IMR-90 (cell line): Measurements from ENCODE around the gene PIGP. TPM values are rescaled to one million over a fixed set of nuclear protein-coding genes. Genes with fewer than 3 reads are reported as not detected.
A peak's percentile ranks its signal among the peaks of the same experiment; 100 is the strongest.

ENCODE experiments used
- ATAC-seq: fragments of 200-7000 bp; cut with Tn5 transposase; 2 replicates; pipeline ENCODE4 v1.9.1; 2020; ENCODE audit warnings: low read depth, mild to moderate bottlenecking, moderate library complexity
- BruUV-seq: library from RNA; stranded (reverse); fragments of 400-500 nt; replicated peaks from 2 replicates; lab custom pipeline; 2021; lab: Mats Ljungman, UMichigan
- CTCF ChIA-PET: fragments of 300-600 bp; formaldehyde crosslinking; extraction: SDS; loops from one replicate; lab custom pipeline; 2021; ENCODE audit warnings: antibody characterized with exemption; lab: Yijun Ruan, JAX
- POLR2A ChIA-PET: fragments of 300-600 bp; sonication (Branson Sonifier 250); formaldehyde crosslinking; loops from one replicate; lab custom pipeline; 2022; ENCODE audit warnings: antibody characterized with exemption; ENCODE audit not compliant: unreplicated experiment; lab: Charles Lee
- DNase-seq: peaks from one replicate; pipeline ENCODE4 v3.0.0; 2013
- H2AFZ ChIP-seq: replicated peaks from 2 replicates; pipeline ENCODE3; 2013; ENCODE audit warnings: low read length, mild to moderate bottlenecking; ENCODE audit not compliant: poor library complexity
- H2AK5ac ChIP-seq: 2 replicates; pipeline ENCODE4 v1.6.1; 2013; ENCODE audit warnings: low read depth, low read length, inconsistent platforms
- H2AK9ac ChIP-seq: replicated peaks from 2 replicates; pipeline ENCODE3; 2013; ENCODE audit warnings: mild to moderate bottlenecking, low read depth, low read length, moderate library complexity; ENCODE audit not compliant: poor library complexity
- H2BK120ac ChIP-seq: 2 replicates; pipeline ENCODE4 v1.6.1; 2013; ENCODE audit warnings: low read depth, low read length, inconsistent platforms
- H2BK15ac ChIP-seq: 3 replicates; pipeline ENCODE4 v1.6.1; 2013; ENCODE audit warnings: low read depth, low read length, inconsistent platforms
- H2BK20ac ChIP-seq: 2 replicates; pipeline ENCODE4 v1.6.1; 2013; ENCODE audit warnings: low read depth, mild to moderate bottlenecking, inconsistent platforms, low read length, moderate library complexity
- H2BK5ac ChIP-seq: 2 replicates; pipeline ENCODE4 v1.6.1; 2013; ENCODE audit warnings: mild to moderate bottlenecking, low read depth, low read length, inconsistent platforms; ENCODE audit not compliant: poor library complexity, severe bottlenecking
- H3K14ac ChIP-seq: replicated peaks from 2 replicates; pipeline ENCODE4 v1.6.1; 2013; ENCODE audit warnings: low read depth, low read length, inconsistent platforms
- H3K18ac ChIP-seq: 2 replicates; pipeline ENCODE4 v1.6.1; 2013; ENCODE audit warnings: low read depth, low read length, control low read depth
- H3K23ac ChIP-seq: 2 replicates; pipeline ENCODE4 v1.6.1; 2013; ENCODE audit warnings: low read depth, low read length, inconsistent platforms
- H3K27ac ChIP-seq: 2 replicates; pipeline ENCODE4 v1.5.1; 2013; ENCODE audit warnings: mild to moderate bottlenecking, control low read depth, low read length; ENCODE audit not compliant: insufficient read depth
- H3K27me3 ChIP-seq: 2 replicates; pipeline ENCODE4 v1.6.1; 2013; ENCODE audit warnings: low read length; ENCODE audit not compliant: control insufficient read depth, insufficient read depth
- H3K36me3 ChIP-seq: 2 replicates; pipeline ENCODE4 v1.6.1; 2013; ENCODE audit warnings: low read length, mixed read lengths; ENCODE audit not compliant: control insufficient read depth, insufficient read depth
- H3K4ac ChIP-seq: 2 replicates; pipeline ENCODE4 v1.6.1; 2013; ENCODE audit warnings: low read depth, low read length, inconsistent platforms
- H3K4me1 ChIP-seq: 2 replicates; pipeline ENCODE4 v1.6.1; 2013; ENCODE audit warnings: low read length, mixed read lengths; ENCODE audit not compliant: control insufficient read depth, insufficient read depth
- H3K4me2 ChIP-seq: 2 replicates; pipeline ENCODE4 v1.6.1; 2013; ENCODE audit warnings: low read depth, mild to moderate bottlenecking, control low read depth, low read length, moderate library complexity
- H3K4me3 ChIP-seq: 2 replicates; pipeline ENCODE4 v1.5.1; 2013; ENCODE audit warnings: low read depth, mild to moderate bottlenecking, control low read depth, low read length, moderate library complexity; ENCODE audit not compliant: insufficient read depth
- H3K56ac ChIP-seq: 2 replicates; pipeline ENCODE4 v1.6.1; 2013; ENCODE audit warnings: low read length, inconsistent platforms; ENCODE audit not compliant: insufficient read depth; ENCODE audit errors: extremely low read depth
- H3K79me1 ChIP-seq, 2 experiments: 2 replicates each; pipeline ENCODE4 v1.6.1; 2013; ENCODE audit warnings: low read length in 2 of 2, inconsistent platforms in 1 of 2, low read depth in 1 of 2
- H3K9ac ChIP-seq: 2 replicates; pipeline ENCODE4 v1.6.1; 2013; ENCODE audit warnings: low read depth, low read length, control low read depth
- H3K9me1 ChIP-seq: 2 replicates; pipeline ENCODE4 v1.6.1; 2013; ENCODE audit warnings: low read length, inconsistent platforms; ENCODE audit not compliant: insufficient read depth
- H3K9me3 ChIP-seq: 2 replicates; pipeline ENCODE4 v1.6.1; 2013; ENCODE audit warnings: low read length; ENCODE audit not compliant: control insufficient read depth, insufficient read depth
- H4K20me1 ChIP-seq: 2 replicates; pipeline ENCODE4 v1.6.1; 2013; ENCODE audit warnings: low read length, inconsistent platforms; ENCODE audit not compliant: insufficient read depth
- H4K5ac ChIP-seq: 2 replicates; pipeline ENCODE4 v1.6.1; 2013; ENCODE audit warnings: mild to moderate bottlenecking, low read depth, low read length, control low read depth
- H4K8ac ChIP-seq, 2 experiments: 2 replicates each; pipeline ENCODE4 v1.6.1; 2013; ENCODE audit warnings: low read depth in 2 of 2, low read length in 2 of 2, control low read depth in 1 of 2, inconsistent platforms in 1 of 2
- H4K91ac ChIP-seq: 2 replicates; pipeline ENCODE4 v1.6.1; 2013; ENCODE audit warnings: low read depth, low read length, inconsistent platforms; ENCODE audit not compliant: insufficient read depth
- CEBPB ChIP-seq: IDR thresholded peaks from 2 replicates; pipeline ENCODE4 v1.6.1; 2012; ENCODE audit warnings: low read depth, low read length, improper control_type of control experiment
- MXI1 ChIP-seq: IDR thresholded peaks from 2 replicates; pipeline ENCODE4 v1.6.1; 2012; ENCODE audit warnings: low read depth, mild to moderate bottlenecking, low read length, moderate library complexity, borderline replicate concordance
- NFE2L2 ChIP-seq: fragments of 150-350 bp; IDR thresholded peaks from 2 replicates; pipeline ENCODE4 v1.6.1; 2016; ENCODE audit warnings: low read depth, mild to moderate bottlenecking, low read length
- WGBS, 2 experiments: methylation state at CpG; one replicate each; pipeline versions ENCODE4 v1.1.5 to v1.1.7; 2013; ENCODE audit warnings: missing lambda C conversion rate in 2 of 2; ENCODE audit not compliant: insufficient read length in 1 of 2; ENCODE audit errors: extremely low coverage in 2 of 2; 5-methylcytosine and 5-hydroxymethylcytosine counted together
- dilution Hi-C: fragments of 300-500 bp; cut with HindIII; formaldehyde crosslinking; loops from one replicate; pipeline ENCODE4 v1.14.3; 2018; ENCODE audit warnings: low sequenced_read_pairs; ENCODE audit not compliant: unreplicated experiment
- in situ Hi-C: fragments of 300-500 bp; cut with MboI; formaldehyde crosslinking; loops from 3 replicates; pipeline ENCODE4 v1.14.3; 2019; ENCODE audit warnings: low sequenced_read_pairs, inconsistent platforms, mixed read lengths
- intact Hi-C: fragments of 100-400 bp; cut with micrococcal nuclease; formaldehyde crosslinking; loops from 2 replicates; pipeline ENCODE4 v1.10.0; 2022
- polyA plus RNA-seq, 3 experiments: library from polyadenylated mRNA; depleted of rRNA; stranded (reverse); fragments of >200 nt; gene quantifications; 2 replicates each; pipeline ENCODE4 v1.2.3, GENCODE V29; 2012; ENCODE audit warnings: low replicate concordance in 1 of 3
- total RNA-seq: library from RNA; depleted of rRNA; stranded (reverse); fragments of >200 nt; gene quantifications from 2 replicates; pipeline ENCODE4 v1.2.3, GENCODE V29; 2012

PIGP gene
- total and polyA plus RNA-seq, 2 of the 4 experiments (the other 2 are of a cell fraction): 4.1 to 15.4 TPM

DNA sequence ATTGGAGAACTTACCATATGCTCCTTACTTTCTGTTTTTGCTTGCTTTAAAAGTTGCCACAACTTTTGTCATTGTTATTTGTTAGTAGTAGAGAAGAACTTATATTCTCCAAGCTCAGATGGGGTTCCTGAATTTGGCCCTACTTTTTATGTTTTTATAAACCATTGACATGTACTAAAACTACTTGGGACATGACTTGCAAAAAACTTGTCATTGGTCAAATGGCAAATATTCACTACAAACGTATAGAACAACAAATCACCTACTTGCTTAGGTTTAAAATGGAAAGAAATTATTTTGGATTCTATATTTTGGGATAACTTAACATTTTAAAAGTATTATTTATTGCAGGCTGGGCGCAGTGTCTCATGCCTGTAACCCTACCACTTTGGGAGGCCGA lies 32.7 kb downstream of the PIGP start:
- H3K14ac ChIP-seq: no peak overlapping the region
- no peaks in the 10 kb centered on the region for H3K9me3 ChIP-seq
- no peak overlapping the region for H3K18ac ChIP-seq
- peaks cover 8% of the 10 kb centered on the region for H3K27me3 ChIP-seq
- intact Hi-C loops: no loop called here
- no peaks in the 10 kb centered on the region for H3K36me3 ChIP-seq
- no peaks in the 10 kb centered on the region for H3K79me1 ChIP-seq
- ATAC-seq (no peak), DNase-seq (no peak)
- dilution Hi-C loops: no loop called here
- no peak overlapping the region for H3K56ac ChIP-seq
- no peak overlapping the region for H2AK9ac ChIP-seq
- no peak overlapping the region for H3K4ac ChIP-seq
- in situ Hi-C loops: no loop called here
- H2AFZ ChIP-seq: no peak overlapping the region
- no peak overlapping the region for H2BK120ac ChIP-seq
- no TSS peak for BruUV-seq
- no peak overlapping the region for H2BK15ac ChIP-seq
- H2BK5ac ChIP-seq: no peak overlapping the region
- H3K4me2 ChIP-seq: no peak overlapping the region
- no peaks in the 10 kb centered on the region for H3K4me1 ChIP-seq
- H4K91ac ChIP-seq: no peak overlapping the region
- CTCF ChIA-PET: interaction anchor here (0.6 to 1.2 kb wide), 2 partner anchors 15 to 543 kb away, joined by 3 to 4 read pairs; no protein-coding TSS in a partner anchor
- H3K9ac ChIP-seq: no peak overlapping the region
- no peak overlapping the region for H3K27ac ChIP-seq
- H4K5ac ChIP-seq: no peak overlapping the region
- no CpG with 5 or more reads among the region's 3 CpGs for WGBS, 2 experiments
- H3K4me3 ChIP-seq: no peak overlapping the region
- no peak overlapping the region for H4K8ac ChIP-seq
- H3K23ac ChIP-seq: no peak overlapping the region
- H2BK20ac ChIP-seq: no peak overlapping the region
- H2AK5ac ChIP-seq: no peak overlapping the region
- H4K20me1 ChIP-seq: no peaks in the 10 kb centered on the region
- H3K9me1 ChIP-seq: no peaks in the 10 kb centered on the region
- POLR2A ChIA-PET: no interaction called here
- TF ChIP-seq CEBPB: no peak
- no peak for TF ChIP-seq MXI1
- peak; percentile 42; the same call in 1 of the 2 replicates for TF ChIP-seq NFE2L2
